IMR-90 (cell line): ENCODE results near the gene AARSD1. TPM values are rescaled to one million over a fixed set of nuclear protein-coding genes. Genes with fewer than 3 reads are reported as not detected.

Source experiments
- ATAC-seq: fragments of 200-7000 bp; cut with Tn5 transposase; 2 replicates; pipeline ENCODE4 v1.9.1; 2020; ENCODE audit warnings: low read depth, mild to moderate bottlenecking, moderate library complexity
- BruUV-seq: library from RNA; stranded (reverse); fragments of 400-500 nt; replicated peaks from 2 replicates; lab custom pipeline; 2021; lab: Mats Ljungman, UMichigan
- CTCF ChIA-PET: fragments of 300-600 bp; formaldehyde crosslinking; extraction: SDS; loops from one replicate; lab custom pipeline; 2021; ENCODE audit warnings: antibody characterized with exemption; lab: Yijun Ruan, JAX
- POLR2A ChIA-PET: fragments of 300-600 bp; sonication (Branson Sonifier 250); formaldehyde crosslinking; loops from one replicate; lab custom pipeline; 2022; ENCODE audit warnings: antibody characterized with exemption; ENCODE audit not compliant: unreplicated experiment; lab: Charles Lee
- DNase-seq: peaks from one replicate; pipeline ENCODE4 v3.0.0; 2013
- H2AFZ ChIP-seq: replicated peaks from 2 replicates; pipeline ENCODE3; 2013; ENCODE audit warnings: low read length, mild to moderate bottlenecking; ENCODE audit not compliant: poor library complexity
- H2AK5ac ChIP-seq: 2 replicates; pipeline ENCODE4 v1.6.1; 2013; ENCODE audit warnings: low read depth, low read length, inconsistent platforms
- H2AK9ac ChIP-seq: replicated peaks from 2 replicates; pipeline ENCODE3; 2013; ENCODE audit warnings: mild to moderate bottlenecking, low read depth, low read length, moderate library complexity; ENCODE audit not compliant: poor library complexity
- H2BK120ac ChIP-seq: 2 replicates; pipeline ENCODE4 v1.6.1; 2013; ENCODE audit warnings: low read depth, low read length, inconsistent platforms
- H2BK15ac ChIP-seq: 3 replicates; pipeline ENCODE4 v1.6.1; 2013; ENCODE audit warnings: low read depth, low read length, inconsistent platforms
- H2BK20ac ChIP-seq: 2 replicates; pipeline ENCODE4 v1.6.1; 2013; ENCODE audit warnings: low read depth, mild to moderate bottlenecking, inconsistent platforms, low read length, moderate library complexity
- H2BK5ac ChIP-seq: 2 replicates; pipeline ENCODE4 v1.6.1; 2013; ENCODE audit warnings: mild to moderate bottlenecking, low read depth, low read length, inconsistent platforms; ENCODE audit not compliant: poor library complexity, severe bottlenecking
- H3K14ac ChIP-seq: replicated peaks from 2 replicates; pipeline ENCODE4 v1.6.1; 2013; ENCODE audit warnings: low read depth, low read length, inconsistent platforms
- H3K18ac ChIP-seq: 2 replicates; pipeline ENCODE4 v1.6.1; 2013; ENCODE audit warnings: low read depth, low read length, control low read depth
- H3K23ac ChIP-seq: 2 replicates; pipeline ENCODE4 v1.6.1; 2013; ENCODE audit warnings: low read depth, low read length, inconsistent platforms
- H3K27ac ChIP-seq: 2 replicates; pipeline ENCODE4 v1.5.1; 2013; ENCODE audit warnings: mild to moderate bottlenecking, control low read depth, low read length; ENCODE audit not compliant: insufficient read depth
- H3K27me3 ChIP-seq: 2 replicates; pipeline ENCODE4 v1.6.1; 2013; ENCODE audit warnings: low read length; ENCODE audit not compliant: control insufficient read depth, insufficient read depth
- H3K36me3 ChIP-seq: 2 replicates; pipeline ENCODE4 v1.6.1; 2013; ENCODE audit warnings: low read length, mixed read lengths; ENCODE audit not compliant: control insufficient read depth, insufficient read depth
- H3K4ac ChIP-seq: 2 replicates; pipeline ENCODE4 v1.6.1; 2013; ENCODE audit warnings: low read depth, low read length, inconsistent platforms
- H3K4me1 ChIP-seq: 2 replicates; pipeline ENCODE4 v1.6.1; 2013; ENCODE audit warnings: low read length, mixed read lengths; ENCODE audit not compliant: control insufficient read depth, insufficient read depth
- H3K4me2 ChIP-seq: 2 replicates; pipeline ENCODE4 v1.6.1; 2013; ENCODE audit warnings: low read depth, mild to moderate bottlenecking, control low read depth, low read length, moderate library complexity
- H3K4me3 ChIP-seq: 2 replicates; pipeline ENCODE4 v1.5.1; 2013; ENCODE audit warnings: low read depth, mild to moderate bottlenecking, control low read depth, low read length, moderate library complexity; ENCODE audit not compliant: insufficient read depth
- H3K56ac ChIP-seq: 2 replicates; pipeline ENCODE4 v1.6.1; 2013; ENCODE audit warnings: low read length, inconsistent platforms; ENCODE audit not compliant: insufficient read depth; ENCODE audit errors: extremely low read depth
- H3K79me1 ChIP-seq, 2 experiments: 2 replicates each; pipeline ENCODE4 v1.6.1; 2013; ENCODE audit warnings: low read length in 2 of 2, inconsistent platforms in 1 of 2, low read depth in 1 of 2
- H3K9ac ChIP-seq: 2 replicates; pipeline ENCODE4 v1.6.1; 2013; ENCODE audit warnings: low read depth, low read length, control low read depth
- H3K9me1 ChIP-seq: 2 replicates; pipeline ENCODE4 v1.6.1; 2013; ENCODE audit warnings: low read length, inconsistent platforms; ENCODE audit not compliant: insufficient read depth
- H3K9me3 ChIP-seq: 2 replicates; pipeline ENCODE4 v1.6.1; 2013; ENCODE audit warnings: low read length; ENCODE audit not compliant: control insufficient read depth, insufficient read depth
- H4K20me1 ChIP-seq: 2 replicates; pipeline ENCODE4 v1.6.1; 2013; ENCODE audit warnings: low read length, inconsistent platforms; ENCODE audit not compliant: insufficient read depth
- H4K5ac ChIP-seq: 2 replicates; pipeline ENCODE4 v1.6.1; 2013; ENCODE audit warnings: mild to moderate bottlenecking, low read depth, low read length, control low read depth
- H4K8ac ChIP-seq, 2 experiments: 2 replicates each; pipeline ENCODE4 v1.6.1; 2013; ENCODE audit warnings: low read depth in 2 of 2, low read length in 2 of 2, control low read depth in 1 of 2, inconsistent platforms in 1 of 2
- H4K91ac ChIP-seq: 2 replicates; pipeline ENCODE4 v1.6.1; 2013; ENCODE audit warnings: low read depth, low read length, inconsistent platforms; ENCODE audit not compliant: insufficient read depth
- BHLHE40 ChIP-seq: fragments of 150-350 bp; IDR thresholded peaks from 2 replicates; pipeline ENCODE4 v1.6.1; 2016; ENCODE audit warnings: mild to moderate bottlenecking, low read depth, low read length
- CEBPB ChIP-seq: IDR thresholded peaks from 2 replicates; pipeline ENCODE4 v1.6.1; 2012; ENCODE audit warnings: low read depth, low read length, improper control_type of control experiment
- CHD1 ChIP-seq: IDR thresholded peaks from 2 replicates; pipeline ENCODE4 v1.6.1; 2012; ENCODE audit warnings: low read depth, low read length, improper control_type of control experiment
- FOS ChIP-seq: fragments of 150-350 bp; IDR thresholded peaks from 2 replicates; pipeline ENCODE4 v1.6.1; 2016; ENCODE audit warnings: low read depth, low read length
- MAFK ChIP-seq: IDR thresholded peaks from 2 replicates; pipeline ENCODE4 v1.6.1; 2012; ENCODE audit warnings: low read depth, low read length, improper control_type of control experiment
- MAZ ChIP-seq: IDR thresholded peaks from 2 replicates; pipeline ENCODE4 v1.6.1; 2012; ENCODE audit warnings: low read depth, mild to moderate bottlenecking, low read length, improper control_type of control experiment, moderate library complexity, borderline replicate concordance
- MXI1 ChIP-seq: IDR thresholded peaks from 2 replicates; pipeline ENCODE4 v1.6.1; 2012; ENCODE audit warnings: low read depth, mild to moderate bottlenecking, low read length, moderate library complexity, borderline replicate concordance
- NFE2L2 ChIP-seq: fragments of 150-350 bp; IDR thresholded peaks from 2 replicates; pipeline ENCODE4 v1.6.1; 2016; ENCODE audit warnings: low read depth, mild to moderate bottlenecking, low read length
- POLR2A ChIP-seq: IDR thresholded peaks from 2 replicates; pipeline ENCODE4 v1.6.1; 2012; ENCODE audit warnings: mild to moderate bottlenecking, low read depth, low read length
- RAD21 ChIP-seq: IDR thresholded peaks from 2 replicates; pipeline ENCODE4 v1.6.1; 2012; ENCODE audit warnings: low read length, improper control_type of control experiment
- RCOR1 ChIP-seq: IDR thresholded peaks from 2 replicates; pipeline ENCODE4 v1.6.1; 2012; ENCODE audit warnings: mild to moderate bottlenecking, low read length, improper control_type of control experiment; ENCODE audit not compliant: insufficient replicate concordance
- RFX5 ChIP-seq: IDR thresholded peaks from 2 replicates; pipeline ENCODE4 v1.8.0; 2012; ENCODE audit warnings: low read depth, mild to moderate bottlenecking, low read length, moderate library complexity
- SMC3 ChIP-seq: fragments of 150-350 bp; IDR thresholded peaks from 2 replicates; pipeline ENCODE4 v1.6.1; 2016; ENCODE audit warnings: low read depth, mild to moderate bottlenecking, antibody characterized with exemption, low read length, moderate library complexity
- WGBS, 2 experiments: methylation state at CpG; one replicate each; pipeline versions ENCODE4 v1.1.5 to v1.1.7; 2013; ENCODE audit warnings: missing lambda C conversion rate in 2 of 2; ENCODE audit not compliant: insufficient read length in 1 of 2; ENCODE audit errors: extremely low coverage in 2 of 2; 5-methylcytosine and 5-hydroxymethylcytosine counted together
- dilution Hi-C: fragments of 300-500 bp; cut with HindIII; formaldehyde crosslinking; loops from one replicate; pipeline ENCODE4 v1.14.3; 2018; ENCODE audit warnings: low sequenced_read_pairs; ENCODE audit not compliant: unreplicated experiment
- in situ Hi-C: fragments of 300-500 bp; cut with MboI; formaldehyde crosslinking; loops from 3 replicates; pipeline ENCODE4 v1.14.3; 2019; ENCODE audit warnings: low sequenced_read_pairs, inconsistent platforms, mixed read lengths
- intact Hi-C: fragments of 100-400 bp; cut with micrococcal nuclease; formaldehyde crosslinking; loops from 2 replicates; pipeline ENCODE4 v1.10.0; 2022
- polyA plus RNA-seq, 3 experiments: library from polyadenylated mRNA; depleted of rRNA; stranded (reverse); fragments of >200 nt; gene quantifications; 2 replicates each; pipeline ENCODE4 v1.2.3, GENCODE V29; 2012; ENCODE audit warnings: low replicate concordance in 1 of 3
- total RNA-seq: library from RNA; depleted of rRNA; stranded (reverse); fragments of >200 nt; gene quantifications from 2 replicates; pipeline ENCODE4 v1.2.3, GENCODE V29; 2012
- TF ChIP-seq, protein P1 (sequence below): conservative IDR thresholded peaks from 2 replicates; pipeline ENCODE4 v1.5.1; 2012; ENCODE audit warnings: mild to moderate bottlenecking, low read depth, low read length, improper control_type of control experiment
- TF ChIP-seq, protein P2 (sequence below): fragments of 150-350 bp; IDR thresholded peaks from 2 replicates; pipeline ENCODE4 v1.6.1; 2016; ENCODE audit warnings: low read depth, mild to moderate bottlenecking, low read length, moderate library complexity, borderline replicate concordance
- TF ChIP-seq, protein P3 (sequence below): fragments of 150-350 bp; IDR thresholded peaks from 2 replicates; pipeline ENCODE4 v1.6.1; 2017; ENCODE audit warnings: mild to moderate bottlenecking, antibody characterized with exemption, low read length, low read depth

AARSD1 gene
- total and polyA plus RNA-seq, 2 of the 4 experiments (the other 2 are of a cell fraction): 55.0 to 58.9 TPM

- Histone ChIP-seq H4K20me1 (no peaks in the 10 kb centered on the region), H3K56ac (no peak overlapping the region), H3K27me3 (no peaks in the 10 kb centered on the region), H3K9me3 (no peaks in the 10 kb centered on the region), H3K4me1 (no peaks in the 10 kb centered on the region; the same call in 1 of the 2 replicates), H3K36me3 (peaks cover 42% of the 10 kb centered on the region), H3K14ac (peak overlapping the region; percentile 68; the same call in 1 of the 2 replicates), H3K4me2 (no peak overlapping the region), H2BK15ac (peak overlapping the region; percentile 58; the same call in 1 of the 3 replicates), H2AK9ac (peak overlapping the region; percentile 44), H2AFZ (peak overlapping the region; percentile 33), H2AK5ac (peak overlapping the region; percentile 83), H4K5ac (no peak overlapping the region), H3K18ac (no peak overlapping the region), H3K23ac (no peak overlapping the region; the same call in 1 of the 2 replicates), H3K27ac (no peak overlapping the region), H3K9ac (no peak overlapping the region), H2BK120ac (peak overlapping the region; percentile 55; the same call in 1 of the 2 replicates), H4K8ac (peak overlapping the region in 1 of 2 experiments; percentile 61; a peak in 1 of 4 replicates), H3K4ac (peak overlapping the region; percentile 70; the same call in 1 of the 2 replicates), H3K4me3 (no peak overlapping the region), H3K9me1 (peaks cover 14% of the 10 kb centered on the region), H3K79me1 (peaks cover 6 to 44% of the 10 kb centered on the region in 2 experiments; a peak in 3 of 4 replicates), H2BK5ac (peak overlapping the region; percentile 68), H2BK20ac (peak overlapping the region; percentile 52; the same call in 1 of the 2 replicates), H4K91ac (peak overlapping the region; percentile 71; the same call in 1 of the 2 replicates)
- POLR2A ChIA-PET: interaction anchor here (1.5 kb wide), 1 partner anchor 9 kb away, joined by 5 read pairs; the partner anchor contains the start of gene RPL27
- CTCF ChIA-PET: no interaction called here
- ATAC-seq (no peak), DNase-seq (no peak)
- intact Hi-C loops: no loop called here
- BruUV-seq: no TSS peak
- whole genome bisulfite sequencing, 2 experiments: no CpG with 5 or more reads among the region's 5 CpGs
- no peak for TF ChIP-seq MAFK
- TF ChIP-seq, protein P1, sequence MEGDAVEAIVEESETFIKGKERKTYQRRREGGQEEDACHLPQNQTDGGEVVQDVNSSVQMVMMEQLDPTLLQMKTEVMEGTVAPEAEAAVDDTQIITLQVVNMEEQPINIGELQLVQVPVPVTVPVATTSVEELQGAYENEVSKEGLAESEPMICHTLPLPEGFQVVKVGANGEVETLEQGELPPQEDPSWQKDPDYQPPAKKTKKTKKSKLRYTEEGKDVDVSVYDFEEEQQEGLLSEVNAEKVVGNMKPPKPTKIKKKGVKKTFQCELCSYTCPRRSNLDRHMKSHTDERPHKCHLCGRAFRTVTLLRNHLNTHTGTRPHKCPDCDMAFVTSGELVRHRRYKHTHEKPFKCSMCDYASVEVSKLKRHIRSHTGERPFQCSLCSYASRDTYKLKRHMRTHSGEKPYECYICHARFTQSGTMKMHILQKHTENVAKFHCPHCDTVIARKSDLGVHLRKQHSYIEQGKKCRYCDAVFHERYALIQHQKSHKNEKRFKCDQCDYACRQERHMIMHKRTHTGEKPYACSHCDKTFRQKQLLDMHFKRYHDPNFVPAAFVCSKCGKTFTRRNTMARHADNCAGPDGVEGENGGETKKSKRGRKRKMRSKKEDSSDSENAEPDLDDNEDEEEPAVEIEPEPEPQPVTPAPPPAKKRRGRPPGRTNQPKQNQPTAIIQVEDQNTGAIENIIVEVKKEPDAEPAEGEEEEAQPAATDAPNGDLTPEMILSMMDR: no peak
- no peak for TF ChIP-seq NFE2L2
- TF ChIP-seq RCOR1: no peak
- TF ChIP-seq CHD1: no peak
- TF ChIP-seq, protein P2, sequence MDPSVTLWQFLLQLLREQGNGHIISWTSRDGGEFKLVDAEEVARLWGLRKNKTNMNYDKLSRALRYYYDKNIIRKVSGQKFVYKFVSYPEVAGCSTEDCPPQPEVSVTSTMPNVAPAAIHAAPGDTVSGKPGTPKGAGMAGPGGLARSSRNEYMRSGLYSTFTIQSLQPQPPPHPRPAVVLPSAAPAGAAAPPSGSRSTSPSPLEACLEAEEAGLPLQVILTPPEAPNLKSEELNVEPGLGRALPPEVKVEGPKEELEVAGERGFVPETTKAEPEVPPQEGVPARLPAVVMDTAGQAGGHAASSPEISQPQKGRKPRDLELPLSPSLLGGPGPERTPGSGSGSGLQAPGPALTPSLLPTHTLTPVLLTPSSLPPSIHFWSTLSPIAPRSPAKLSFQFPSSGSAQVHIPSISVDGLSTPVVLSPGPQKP: no peak
- TF ChIP-seq, protein P3, sequence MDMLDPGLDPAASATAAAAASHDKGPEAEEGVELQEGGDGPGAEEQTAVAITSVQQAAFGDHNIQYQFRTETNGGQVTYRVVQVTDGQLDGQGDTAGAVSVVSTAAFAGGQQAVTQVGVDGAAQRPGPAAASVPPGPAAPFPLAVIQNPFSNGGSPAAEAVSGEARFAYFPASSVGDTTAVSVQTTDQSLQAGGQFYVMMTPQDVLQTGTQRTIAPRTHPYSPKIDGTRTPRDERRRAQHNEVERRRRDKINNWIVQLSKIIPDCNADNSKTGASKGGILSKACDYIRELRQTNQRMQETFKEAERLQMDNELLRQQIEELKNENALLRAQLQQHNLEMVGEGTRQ: no peak
- no peak for TF ChIP-seq SMC3
- no peak for TF ChIP-seq POLR2A
- no peak for TF ChIP-seq MXI1
- no peak for TF ChIP-seq MAZ
- TF ChIP-seq CEBPB: no peak
- TF ChIP-seq FOS: no peak
- no peak for TF ChIP-seq RAD21
- TF ChIP-seq BHLHE40: no peak
- TF ChIP-seq RFX5: no peak
- in situ Hi-C loops: loop anchor here (25.0 kb wide), 1 partner anchor 373 kb away; no protein-coding TSS in a partner anchor
- dilution Hi-C loops: no loop called here
Observed at GRCh38 chr17:42989141-42989540, 24.9 kb upstream of the AARSD1 start.
